Duodenal mucosa (tissue), 2 donors: Measurements from ENCODE around the gene APBB2.

Experiments
- H3K27ac ChIP-seq: one replicate; pipeline ENCODE4 v1.7.0; 2013; ENCODE audit warnings: low read depth, low read length
- H3K27me3 ChIP-seq, 2 donors: one replicate each; pipeline ENCODE4 v1.7.0; 2013; ENCODE audit warnings: low read length in 2 of 2, control low read depth in 1 of 2; ENCODE audit not compliant: insufficient read depth in 2 of 2, control insufficient read depth in 1 of 2
- H3K36me3 ChIP-seq, 2 donors: one replicate each; pipeline ENCODE4 v1.7.0; 2013; ENCODE audit warnings: low read length in 2 of 2, control low read depth in 1 of 2; ENCODE audit not compliant: insufficient read depth in 2 of 2, control insufficient read depth in 1 of 2
- H3K4me1 ChIP-seq, 2 donors: one replicate each; pipeline ENCODE4 v1.7.0; 2013; ENCODE audit warnings: low read length in 2 of 2, control low read depth in 1 of 2; ENCODE audit not compliant: insufficient read depth in 2 of 2, control insufficient read depth in 1 of 2
- H3K4me3 ChIP-seq, 2 donors: one replicate each; pipeline ENCODE4 v1.7.0; 2013; ENCODE audit warnings: low read length in 2 of 2, low read depth in 1 of 2
- H3K9ac ChIP-seq, 2 donors: one replicate each; pipeline ENCODE4 v1.7.0; 2013; ENCODE audit warnings: low read length in 2 of 2, low read depth in 1 of 2
- H3K9me3 ChIP-seq, 2 donors: one replicate each; pipeline ENCODE4 v1.7.0; 2013; ENCODE audit warnings: low read length in 2 of 2, control low read depth in 1 of 2; ENCODE audit not compliant: control insufficient read depth in 1 of 2

Gene APBB2

GRCh38 chr4:41015016-41015675, 199.2 kb downstream of the APBB2 start:
- H3K27ac ChIP-seq, result no peak overlapping the region
- H3K4me3 ChIP-seq, result no peak overlapping the region
- no peak overlapping the region for H3K9ac ChIP-seq
- H3K27me3 ChIP-seq, result no peaks in the 10 kb centered on the region
- peaks cover 0 to 4% of the 10 kb centered on the region in 2 donors for H3K36me3 ChIP-seq
- no peaks in the 10 kb centered on the region for H3K9me3 ChIP-seq
- no peaks in the 10 kb centered on the region for H3K4me1 ChIP-seq

- H3K36me3 ChIP-seq, result peaks cover 0 to 4% of the 10 kb centered on the region in 2 donors
- no peak overlapping the region for H3K9ac ChIP-seq
- no peak overlapping the region for H3K27ac ChIP-seq
- no peak overlapping the region for H3K4me3 ChIP-seq
- no peaks in the 10 kb centered on the region for H3K9me3 ChIP-seq
- no peaks in the 10 kb centered on the region for H3K27me3 ChIP-seq
- no peaks in the 10 kb centered on the region for H3K4me1 ChIP-seq
Measured at GRCh38 chr4:41014158-41014557, 200.2 kb downstream of the APBB2 start.

- no peak overlapping the region for H3K9ac ChIP-seq
- H3K4me3 ChIP-seq, result no peak overlapping the region
- peaks cover 0 to 4% of the 10 kb centered on the region in 2 donors for H3K36me3 ChIP-seq
- no peaks in the 10 kb centered on the region for H3K4me1 ChIP-seq
- H3K27ac ChIP-seq, result no peak overlapping the region
- no peaks in the 10 kb centered on the region for H3K9me3 ChIP-seq
- no peaks in the 10 kb centered on the region for H3K27me3 ChIP-seq
Measured at GRCh38 chr4:41013746-41014145, 200.6 kb downstream of the APBB2 start.

- H3K36me3 ChIP-seq, result peaks cover 0 to 4% of the 10 kb centered on the region in 2 donors
- no peak overlapping the region for H3K27ac ChIP-seq
- H3K4me1 ChIP-seq, result no peaks in the 10 kb centered on the region
- no peak overlapping the region for H3K4me3 ChIP-seq
- H3K9ac ChIP-seq, result no peak overlapping the region
- no peaks in the 10 kb centered on the region for H3K27me3 ChIP-seq
- no peaks in the 10 kb centered on the region for H3K9me3 ChIP-seq
Measured at GRCh38 chr4:41012911-41013310, 201.4 kb downstream of the APBB2 start.

- no peak overlapping the region for H3K27ac ChIP-seq
- H3K4me1 ChIP-seq, result no peaks in the 10 kb centered on the region
- H3K9ac ChIP-seq, result no peak overlapping the region
- H3K9me3 ChIP-seq, result no peaks in the 10 kb centered on the region
- H3K4me3 ChIP-seq, result no peak overlapping the region
- H3K36me3 ChIP-seq, result peaks cover 0 to 4% of the 10 kb centered on the region in 2 donors
- no peaks in the 10 kb centered on the region for H3K27me3 ChIP-seq
Measured at GRCh38 chr4:41012293-41012692, 202.0 kb downstream of the APBB2 start.

- H3K27me3 ChIP-seq, result no peaks in the 10 kb centered on the region
- no peak overlapping the region for H3K9ac ChIP-seq
- H3K4me1 ChIP-seq, result no peaks in the 10 kb centered on the region
- H3K4me3 ChIP-seq, result no peak overlapping the region
- H3K27ac ChIP-seq, result no peak overlapping the region
- peaks cover 0 to 4% of the 10 kb centered on the region in 2 donors for H3K36me3 ChIP-seq
- H3K9me3 ChIP-seq, result no peaks in the 10 kb centered on the region
Measured at GRCh38 chr4:41009411-41009810, 204.9 kb downstream of the APBB2 start.

- Histone ChIP-seq H3K36me3 (no peaks in the 10 kb centered on the region), H3K9me3 (no peaks in the 10 kb centered on the region), H3K4me1 (no peaks in the 10 kb centered on the region), H3K9ac (no peak overlapping the region), H3K4me3 (no peak overlapping the region), H3K27me3 (no peaks in the 10 kb centered on the region), H3K27ac (no peak overlapping the region)
Measured at GRCh38 chr4:41006141-41006540, 208.2 kb downstream of the APBB2 start.

- H3K27me3 ChIP-seq, result no peaks in the 10 kb centered on the region
- no peaks in the 10 kb centered on the region for H3K4me1 ChIP-seq
- no peaks in the 10 kb centered on the region for H3K36me3 ChIP-seq
- H3K27ac ChIP-seq, result no peak overlapping the region
- H3K9ac ChIP-seq, result no peak overlapping the region
- H3K4me3 ChIP-seq, result no peak overlapping the region
- no peaks in the 10 kb centered on the region for H3K9me3 ChIP-seq
Measured at GRCh38 chr4:41002309-41002708, 212.0 kb downstream of the APBB2 start.

- Histone ChIP-seq H3K36me3 (no peaks in the 10 kb centered on the region), H3K27ac (no peak overlapping the region), H3K4me3 (no peak overlapping the region), H3K9ac (no peak overlapping the region), H3K4me1 (no peaks in the 10 kb centered on the region), H3K9me3 (no peaks in the 10 kb centered on the region), H3K27me3 (no peaks in the 10 kb centered on the region)
Measured at GRCh38 chr4:41000356-41000755, 214.0 kb downstream of the APBB2 start.

GRCh38 chr4:40998675-40999358, 215.5 kb downstream of the APBB2 start:
- Histone ChIP-seq H3K4me3 (no peak overlapping the region), H3K36me3 (no peaks in the 10 kb centered on the region), H3K9ac (no peak overlapping the region), H3K4me1 (no peaks in the 10 kb centered on the region), H3K27me3 (no peaks in the 10 kb centered on the region), H3K9me3 (no peaks in the 10 kb centered on the region), H3K27ac (no peak overlapping the region)
